Activated naive CD4-positive, alpha-beta T cell treated with anti-CD3 and anti-CD28 coated beads, Interleukin-2, amount 50 U/mL, for 24 hours (primary cell): ENCODE data around the gene ZC3HAV1.
A peak's percentile ranks its signal among the peaks of the same experiment; 100 is the strongest.
"Not testable (repeated sequence)": the region's sequence is repeated elsewhere in the genome, so short reads cannot be mapped to it uniquely, and the experiment has no call there.

Source experiments
- H3K27ac Mint-ChIP-seq: one replicate; pipeline ENCODE4 v1.8.0; 2021; ENCODE audit warnings: mild to moderate bottlenecking, mixed read lengths
- H3K27me3 Mint-ChIP-seq: one replicate; pipeline ENCODE4 v1.8.0; 2021; ENCODE audit warnings: mixed read lengths
- H3K36me3 Mint-ChIP-seq: one replicate; pipeline ENCODE4 v1.8.0; 2021; ENCODE audit warnings: mixed read lengths
- H3K4me1 Mint-ChIP-seq: one replicate; pipeline ENCODE4 v1.8.0; 2021; ENCODE audit warnings: mixed read lengths
- H3K4me3 Mint-ChIP-seq: one replicate; pipeline ENCODE4 v1.8.0; 2021; ENCODE audit warnings: mild to moderate bottlenecking, mixed read lengths
- H3K9me3 Mint-ChIP-seq: one replicate; pipeline ENCODE4 v1.8.0; 2021; ENCODE audit warnings: mixed read lengths

ZC3HAV1 gene

DNA sequence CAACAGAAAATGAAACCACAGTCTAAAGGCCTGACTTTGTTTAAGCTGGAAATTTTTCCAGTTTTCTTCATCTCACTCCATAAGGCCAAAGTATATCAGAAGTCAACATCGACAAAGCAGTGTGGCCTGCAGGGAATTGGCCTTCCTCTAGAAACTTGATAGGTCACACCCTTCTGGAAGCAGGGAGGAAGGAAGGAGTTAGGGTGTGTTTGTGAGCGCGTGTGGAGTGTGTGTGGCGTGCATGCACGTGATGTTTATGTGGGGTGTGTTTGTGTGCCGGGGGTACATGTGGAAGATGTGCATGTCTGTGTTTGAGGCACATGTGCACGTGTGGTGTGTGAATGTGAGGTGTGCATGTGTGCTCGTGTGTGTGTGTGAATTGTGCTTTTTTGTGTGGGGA is 28.6 kb downstream of the ZC3HAV1 start:
- Mint-ChIP-seq H3K27me3 (no peaks in the 10 kb centered on the region), H3K27ac (peak overlapping the region; percentile 51), H3K4me3 (peak overlapping the region; percentile 56)

DNA sequence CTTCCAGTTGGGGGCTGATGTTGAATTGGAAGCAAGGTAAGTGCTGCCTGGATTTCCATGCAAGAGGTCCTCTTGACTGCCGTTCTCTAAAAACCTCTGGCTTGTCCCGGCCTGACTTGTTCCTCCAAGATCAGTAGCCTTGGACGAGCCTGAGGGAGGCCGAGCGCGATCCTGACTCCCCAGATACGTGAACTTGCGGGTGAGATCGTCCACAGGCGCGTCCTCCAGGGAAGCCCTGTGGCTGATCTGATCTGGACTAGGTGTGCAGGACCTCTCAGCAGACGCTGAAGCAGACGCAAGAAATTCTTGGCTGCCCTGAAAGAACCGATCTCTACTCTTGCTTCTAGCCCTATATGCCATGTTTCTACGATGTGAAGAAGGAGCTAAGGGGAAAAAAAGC is 29.7 kb downstream of the ZC3HAV1 start:
- Mint-ChIP-seq H3K4me3 (peak overlapping the region; percentile 15), H3K27me3 (no peaks in the 10 kb centered on the region), H3K4me1 (peaks cover 82% of the 10 kb centered on the region), H3K9me3 (no peaks in the 10 kb centered on the region), H3K36me3 (peaks cover 31% of the 10 kb centered on the region), H3K27ac (peak overlapping the region; percentile 51)

More for the DNA sequence above, 28.6 kb downstream of the ZC3HAV1 start:
- Mint-ChIP-seq H3K36me3 (peaks cover 32% of the 10 kb centered on the region), H3K4me1 (peaks cover 87% of the 10 kb centered on the region), H3K9me3 (no peaks in the 10 kb centered on the region)

DNA sequence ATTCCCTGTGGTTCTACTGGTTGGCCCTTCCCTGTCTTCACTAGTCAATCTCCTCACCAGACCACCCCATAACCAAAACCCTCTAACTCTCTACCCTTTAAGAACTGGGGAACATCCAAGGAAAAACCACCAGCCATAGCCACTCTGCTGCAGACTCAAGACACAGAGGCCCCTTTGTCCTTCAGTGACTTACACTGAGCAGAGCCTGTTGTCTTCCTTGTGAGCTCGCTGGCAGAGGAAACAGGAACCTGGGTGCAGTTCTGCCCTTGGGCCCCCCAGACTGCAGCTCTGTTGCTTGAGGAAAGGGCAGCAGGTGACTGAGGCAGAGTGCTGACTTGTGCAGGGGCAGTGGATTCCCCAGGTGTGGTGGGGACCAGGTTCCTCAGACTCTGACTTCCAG is 30.6 kb downstream of the ZC3HAV1 start:
- H3K4me1 Mint-ChIP-seq = peaks cover 77% of the 10 kb centered on the region
- H3K27ac Mint-ChIP-seq = peak overlapping the region; percentile 80
- no peaks in the 10 kb centered on the region for H3K27me3 Mint-ChIP-seq
- no peaks in the 10 kb centered on the region for H3K9me3 Mint-ChIP-seq
- peaks cover 30% of the 10 kb centered on the region for H3K36me3 Mint-ChIP-seq
- no peak overlapping the region for H3K4me3 Mint-ChIP-seq

DNA sequence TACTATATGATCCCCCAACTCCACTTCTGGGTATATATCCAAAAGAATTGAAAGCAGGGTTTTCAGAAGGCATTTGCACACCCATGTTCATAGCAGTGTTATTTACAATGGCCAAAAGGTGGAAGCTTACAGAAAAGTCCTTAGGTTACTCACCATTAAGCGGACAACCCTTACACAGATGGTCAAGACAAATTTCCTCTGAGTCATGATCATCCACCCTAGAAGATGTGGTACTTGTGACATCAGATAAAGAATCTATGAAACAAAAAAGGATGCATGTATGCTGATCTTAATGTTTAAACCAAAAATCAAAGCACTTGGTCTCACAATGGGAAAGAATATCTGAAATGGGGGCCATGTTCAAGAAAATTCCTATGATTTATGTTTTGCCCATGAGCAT is 31.1 kb downstream of the ZC3HAV1 start:
- H3K27ac Mint-ChIP-seq = peak overlapping the region; percentile 80
- no peaks in the 10 kb centered on the region for H3K27me3 Mint-ChIP-seq
- no peak overlapping the region for H3K4me3 Mint-ChIP-seq
- peaks cover 77% of the 10 kb centered on the region for H3K4me1 Mint-ChIP-seq
- H3K36me3 Mint-ChIP-seq = peaks cover 30% of the 10 kb centered on the region
- H3K9me3 Mint-ChIP-seq = no peaks in the 10 kb centered on the region

DNA sequence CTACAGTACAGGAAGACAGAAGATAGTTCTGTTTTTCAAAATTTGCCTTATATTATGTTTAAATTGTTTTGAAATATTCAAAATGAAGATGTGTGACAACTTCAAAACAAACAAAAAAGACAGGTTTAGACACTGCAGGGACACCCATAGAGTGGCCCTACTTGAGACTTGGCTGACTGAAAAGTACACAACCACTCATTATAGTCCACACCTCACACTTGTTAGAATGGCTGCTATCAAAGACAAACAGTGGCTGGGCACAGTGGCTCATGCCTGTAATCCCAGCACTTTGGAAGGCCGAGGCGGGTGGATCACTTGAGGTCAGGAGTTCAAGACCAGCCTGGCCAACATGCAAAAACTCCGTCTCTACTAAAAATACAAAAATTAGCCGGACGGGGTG is 31.8 kb downstream of the ZC3HAV1 start:
- H3K4me1 Mint-ChIP-seq = peaks cover 74% of the 10 kb centered on the region
- not testable (repeated sequence) for H3K4me3 Mint-ChIP-seq, H3K9me3 Mint-ChIP-seq, H3K27me3 Mint-ChIP-seq
- H3K27ac Mint-ChIP-seq = peak overlapping the region; percentile 85
- peaks cover 25% of the 10 kb centered on the region for H3K36me3 Mint-ChIP-seq

DNA sequence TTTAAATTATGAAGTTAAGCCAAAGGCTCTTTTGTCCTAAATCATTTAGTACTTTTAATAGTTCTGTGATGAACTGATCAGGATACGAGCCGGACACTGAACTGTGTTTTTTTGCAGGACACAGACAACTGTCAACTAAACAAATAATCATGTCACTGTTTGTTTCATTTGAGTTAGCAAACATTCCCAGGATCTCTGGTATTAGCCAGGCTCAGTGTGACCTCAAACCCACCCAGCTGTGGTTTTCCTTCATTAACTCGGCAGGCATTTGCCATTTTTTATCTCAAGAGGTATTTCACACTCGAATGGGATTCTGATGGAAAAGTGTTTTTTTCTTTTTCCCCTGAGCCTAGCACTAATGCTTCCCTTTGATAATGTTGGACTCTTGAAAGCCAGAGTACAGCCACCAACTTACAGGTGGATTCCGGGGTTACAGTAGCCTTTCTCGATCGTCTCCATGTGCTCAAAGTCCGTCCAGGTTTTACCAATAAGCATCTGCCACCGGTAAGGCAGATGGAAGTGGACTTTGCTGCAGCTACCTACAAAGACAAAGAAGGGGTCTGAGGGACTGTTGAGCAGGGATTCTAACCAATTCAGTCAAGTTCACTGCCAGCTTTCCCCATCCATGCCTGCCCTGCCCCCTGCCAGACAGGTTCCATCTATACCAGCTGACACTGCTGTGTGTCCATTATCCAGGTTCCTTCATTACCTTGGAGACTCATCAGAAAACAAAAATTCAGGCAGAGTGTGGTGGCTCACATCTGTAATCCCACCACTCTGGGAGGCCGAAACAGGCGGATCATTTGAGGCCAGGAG is 33.4 kb downstream of the ZC3HAV1 start:
- H3K27me3 Mint-ChIP-seq = no peaks in the 10 kb centered on the region
- H3K27ac Mint-ChIP-seq = peak overlapping the region; percentile 74
- H3K4me3 Mint-ChIP-seq = no peak overlapping the region
- H3K36me3 Mint-ChIP-seq = peaks cover 30% of the 10 kb centered on the region
- peaks cover 74% of the 10 kb centered on the region for H3K4me1 Mint-ChIP-seq
- no peaks in the 10 kb centered on the region for H3K9me3 Mint-ChIP-seq

DNA sequence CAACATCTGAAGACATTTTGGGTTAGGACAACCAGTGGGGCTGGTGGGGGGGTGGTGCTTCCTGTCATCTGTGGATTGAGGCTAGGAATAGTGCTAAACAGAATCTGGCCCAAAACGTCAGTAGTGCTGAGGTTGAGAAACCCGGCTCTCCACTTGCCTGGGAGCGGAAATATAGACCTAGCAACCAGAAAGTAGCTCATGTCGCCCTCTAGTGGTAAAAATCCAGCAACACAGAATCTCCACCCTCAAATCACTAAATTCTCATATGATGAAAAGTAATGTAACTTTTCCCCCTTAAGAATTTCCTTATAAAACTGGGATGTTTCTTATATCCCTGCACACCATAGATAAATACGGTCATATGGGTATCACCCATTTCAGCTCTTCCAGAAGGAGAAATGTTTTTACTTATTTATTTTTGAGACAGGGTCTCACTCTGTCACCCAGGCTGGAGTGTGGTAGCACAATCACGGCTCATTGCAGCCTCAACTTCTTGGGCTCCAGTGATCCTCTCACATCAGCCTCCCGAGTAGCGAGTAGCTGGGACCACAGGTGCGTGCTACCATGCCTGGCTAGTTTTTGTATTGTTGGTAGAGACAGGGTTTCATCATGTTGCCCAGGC is 34.4 kb downstream of the ZC3HAV1 start:
- no peaks in the 10 kb centered on the region for H3K27me3 Mint-ChIP-seq
- peaks cover 65% of the 10 kb centered on the region for H3K4me1 Mint-ChIP-seq
- H3K36me3 Mint-ChIP-seq = peaks cover 25% of the 10 kb centered on the region
- peak overlapping the region; percentile 77 for H3K27ac Mint-ChIP-seq
- no peaks in the 10 kb centered on the region for H3K9me3 Mint-ChIP-seq
- peak overlapping the region; percentile 59 for H3K4me3 Mint-ChIP-seq

DNA sequence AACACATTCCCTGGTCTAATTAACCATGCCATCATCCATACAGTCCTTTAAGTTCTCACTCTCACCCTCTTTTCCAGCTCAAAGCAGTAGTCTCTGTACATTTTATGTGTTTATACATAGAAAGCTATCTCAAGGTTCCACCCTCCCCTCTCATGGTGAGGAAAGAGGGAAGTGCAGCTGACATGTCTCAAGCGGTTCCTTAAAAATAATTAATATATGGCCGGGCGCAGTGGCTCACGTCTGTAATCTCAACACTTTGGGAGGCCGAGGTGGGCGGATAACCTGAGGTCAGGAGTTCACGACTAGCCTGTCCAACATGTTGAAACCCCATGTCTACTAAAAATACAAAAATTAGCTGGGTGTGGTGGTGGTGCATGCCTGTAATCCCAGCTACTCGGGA is 36.7 kb downstream of the ZC3HAV1 start:
- H3K27me3 Mint-ChIP-seq = no peaks in the 10 kb centered on the region
- peak overlapping the region; percentile 87 for H3K27ac Mint-ChIP-seq
- H3K4me3 Mint-ChIP-seq = peak overlapping the region; percentile 69
- H3K9me3 Mint-ChIP-seq = no peaks in the 10 kb centered on the region
- H3K36me3 Mint-ChIP-seq = peaks cover 24% of the 10 kb centered on the region
- H3K4me1 Mint-ChIP-seq = peaks cover 55% of the 10 kb centered on the region

DNA sequence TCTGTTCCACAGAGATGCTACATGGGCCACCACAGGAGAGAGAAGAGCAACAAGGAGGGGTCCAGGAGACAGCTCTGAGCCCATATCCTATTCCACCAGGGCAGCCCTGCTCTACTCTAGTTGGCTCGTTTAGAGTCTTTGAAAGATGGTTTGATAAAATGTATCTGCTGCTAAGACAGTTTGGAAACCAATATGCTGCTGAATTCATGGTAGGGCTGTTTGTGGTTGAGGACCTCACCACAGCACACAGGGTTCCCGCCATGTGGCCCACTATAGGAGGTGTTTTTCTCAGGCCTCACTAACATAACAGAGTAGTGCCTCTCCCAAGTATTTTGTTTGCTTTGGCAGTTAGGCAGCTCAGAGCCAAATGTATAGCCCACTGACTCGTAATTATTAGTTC is 37.8 kb downstream of the ZC3HAV1 start:
- peak overlapping the region; percentile 5 for H3K4me3 Mint-ChIP-seq

DNA sequence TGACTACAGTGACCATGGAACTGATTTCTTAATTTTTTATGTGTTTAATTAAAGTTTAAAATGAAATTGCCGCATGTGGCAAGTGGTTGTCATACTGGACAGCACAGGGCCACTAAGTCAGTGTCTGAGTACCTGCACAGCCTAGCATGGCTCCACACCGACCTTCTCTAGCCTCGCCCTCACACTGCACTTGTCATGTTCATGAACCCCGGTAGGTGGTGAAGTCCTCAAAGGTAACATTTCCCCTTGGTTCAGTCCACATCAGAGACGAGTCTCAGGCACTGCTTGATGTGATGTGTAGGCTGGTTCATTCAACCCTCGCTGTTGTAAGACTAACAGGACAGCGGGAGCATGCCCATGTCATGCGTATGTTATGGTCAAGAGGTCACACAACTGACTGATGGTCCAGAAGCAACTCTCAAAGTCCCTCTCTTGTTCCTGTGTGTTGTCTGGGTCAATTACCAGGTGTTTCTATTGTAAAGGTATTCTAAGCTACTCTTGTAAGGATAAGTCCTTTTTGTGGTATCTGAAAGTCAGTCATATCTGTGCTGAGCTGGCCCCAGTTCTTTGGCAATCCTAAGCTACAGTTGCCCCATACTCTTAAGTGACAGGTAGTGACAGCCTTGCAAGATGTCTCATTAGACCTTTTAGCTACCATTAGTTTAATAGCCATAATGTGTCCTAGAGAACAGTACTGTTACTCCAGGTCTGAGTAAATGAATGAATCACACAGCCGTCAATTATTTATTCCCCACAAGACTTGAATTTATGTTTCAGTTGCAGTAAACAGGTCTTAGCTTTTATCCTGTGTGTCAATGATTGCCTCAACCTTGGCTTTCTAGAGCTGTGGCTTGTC is 40.7 kb downstream of the ZC3HAV1 start:
- Mint-ChIP-seq H3K9me3 (no peaks in the 10 kb centered on the region), H3K27ac (peak overlapping the region; percentile 68), H3K4me1 (peaks cover 69% of the 10 kb centered on the region)

More for the DNA sequence above, 37.8 kb downstream of the ZC3HAV1 start:
- Mint-ChIP-seq H3K27ac (peak overlapping the region; percentile 52), H3K36me3 (peaks cover 22% of the 10 kb centered on the region), H3K9me3 (no peaks in the 10 kb centered on the region), H3K27me3 (no peaks in the 10 kb centered on the region), H3K4me1 (peaks cover 58% of the 10 kb centered on the region)

DNA sequence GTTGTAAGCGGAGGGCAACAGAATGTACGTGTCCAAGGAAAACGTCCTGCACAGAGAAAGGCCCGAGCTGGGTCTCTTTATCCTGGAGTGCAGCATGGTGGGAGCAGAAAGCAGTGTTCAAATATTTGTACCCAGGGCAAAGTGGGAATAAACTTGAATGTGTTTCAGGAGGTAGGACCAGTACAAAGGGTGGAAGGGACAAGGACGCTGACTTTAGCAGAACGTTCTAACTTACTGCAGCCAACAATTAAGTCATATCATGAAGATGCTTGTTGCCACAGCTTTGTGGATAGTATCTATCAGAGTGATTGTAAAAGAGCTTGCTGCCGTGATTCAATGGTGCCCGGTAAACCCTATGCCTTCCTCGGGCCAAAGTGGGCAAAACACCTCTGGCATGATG is 43.2 kb downstream of the ZC3HAV1 start:
- peaks cover 17% of the 10 kb centered on the region for H3K36me3 Mint-ChIP-seq
- H3K9me3 Mint-ChIP-seq = no peaks in the 10 kb centered on the region
- peaks cover 72% of the 10 kb centered on the region for H3K4me1 Mint-ChIP-seq
- H3K27me3 Mint-ChIP-seq = no peaks in the 10 kb centered on the region
- peak overlapping the region; percentile 84 for H3K27ac Mint-ChIP-seq
- no peak overlapping the region for H3K4me3 Mint-ChIP-seq

More for the DNA sequence above, 40.7 kb downstream of the ZC3HAV1 start:
- Mint-ChIP-seq H3K36me3 (peaks cover 20% of the 10 kb centered on the region), H3K27me3 (no peaks in the 10 kb centered on the region), H3K4me3 (no peak overlapping the region)

DNA sequence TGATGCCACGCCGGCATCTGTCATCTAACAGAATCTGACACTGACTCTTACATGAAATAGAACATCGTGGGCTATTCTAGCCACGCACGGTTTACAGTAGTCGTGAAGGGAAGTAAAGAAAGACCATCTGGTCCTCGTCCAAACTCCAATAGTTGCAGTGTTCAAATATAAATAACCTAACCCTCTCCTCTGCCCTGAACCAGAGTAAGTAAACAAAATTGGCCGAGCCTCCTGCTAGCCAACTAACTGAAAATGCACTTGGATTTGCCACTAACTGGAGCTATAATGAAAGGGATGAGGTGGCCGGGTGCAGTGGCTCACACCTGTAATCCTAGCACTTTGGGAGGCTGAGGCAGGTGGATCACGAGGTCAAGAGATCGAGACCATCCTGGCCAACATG is 44.2 kb downstream of the ZC3HAV1 start:
- no peaks in the 10 kb centered on the region for H3K27me3 Mint-ChIP-seq
- no peaks in the 10 kb centered on the region for H3K9me3 Mint-ChIP-seq
- H3K4me1 Mint-ChIP-seq = peaks cover 79% of the 10 kb centered on the region
- no peak overlapping the region for H3K4me3 Mint-ChIP-seq
- H3K27ac Mint-ChIP-seq = peak overlapping the region; percentile 76
- peaks cover 23% of the 10 kb centered on the region for H3K36me3 Mint-ChIP-seq

DNA sequence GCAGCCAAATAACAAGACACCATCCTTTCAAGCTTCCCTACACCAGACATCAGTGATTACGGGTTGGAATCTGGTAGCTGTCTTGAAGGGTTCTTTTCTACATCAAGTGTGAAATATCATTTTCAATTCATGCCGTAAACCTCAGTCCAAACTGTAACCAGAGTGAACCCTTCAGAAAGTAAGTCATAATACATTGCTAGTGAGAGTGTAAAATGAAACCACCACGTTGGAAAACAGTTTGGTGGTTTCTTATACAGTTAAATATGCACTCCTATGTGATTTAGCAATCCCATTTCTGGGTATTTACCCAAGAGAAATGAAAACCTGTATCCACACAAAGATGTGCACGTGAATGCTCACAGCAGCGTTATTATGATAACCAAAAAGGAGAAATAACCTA is 48.1 kb downstream of the ZC3HAV1 start:
- H3K4me3 Mint-ChIP-seq = no peak overlapping the region
- no peaks in the 10 kb centered on the region for H3K9me3 Mint-ChIP-seq
- peaks cover 69% of the 10 kb centered on the region for H3K4me1 Mint-ChIP-seq
- H3K36me3 Mint-ChIP-seq = peaks cover 20% of the 10 kb centered on the region
- peak overlapping the region; percentile 81 for H3K27ac Mint-ChIP-seq
- H3K27me3 Mint-ChIP-seq = no peaks in the 10 kb centered on the region

DNA sequence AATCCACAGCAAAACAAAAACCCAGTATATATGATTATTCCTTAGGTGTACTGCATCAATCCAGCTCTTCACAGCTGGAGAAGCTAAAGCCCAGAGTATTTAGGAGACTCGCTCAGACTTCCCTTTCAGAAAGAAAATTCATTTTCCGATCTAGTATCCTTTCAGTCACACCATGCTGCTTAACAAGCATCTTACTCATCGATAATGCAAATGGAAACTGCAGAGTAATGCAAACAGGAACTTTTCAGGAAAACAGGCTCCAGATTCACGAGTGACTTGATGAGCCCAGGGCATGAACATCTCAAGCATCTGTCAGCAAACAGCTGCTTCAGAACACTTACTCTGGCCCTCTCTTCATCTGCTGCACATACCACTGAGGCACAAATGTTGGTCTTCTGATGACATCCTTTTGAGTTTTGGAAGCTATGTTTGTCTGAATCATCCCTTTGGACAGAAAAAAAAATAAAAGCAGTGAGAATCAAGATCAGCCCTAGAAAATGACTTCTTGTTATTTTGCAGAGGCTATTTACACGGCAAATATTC is 48.8 kb downstream of the ZC3HAV1 start:
- Mint-ChIP-seq H3K27ac (peak overlapping the region; percentile 81), H3K9me3 (no peaks in the 10 kb centered on the region), H3K4me3 (peak overlapping the region; percentile 23), H3K4me1 (peaks cover 68% of the 10 kb centered on the region), H3K27me3 (no peaks in the 10 kb centered on the region), H3K36me3 (peaks cover 20% of the 10 kb centered on the region)

DNA sequence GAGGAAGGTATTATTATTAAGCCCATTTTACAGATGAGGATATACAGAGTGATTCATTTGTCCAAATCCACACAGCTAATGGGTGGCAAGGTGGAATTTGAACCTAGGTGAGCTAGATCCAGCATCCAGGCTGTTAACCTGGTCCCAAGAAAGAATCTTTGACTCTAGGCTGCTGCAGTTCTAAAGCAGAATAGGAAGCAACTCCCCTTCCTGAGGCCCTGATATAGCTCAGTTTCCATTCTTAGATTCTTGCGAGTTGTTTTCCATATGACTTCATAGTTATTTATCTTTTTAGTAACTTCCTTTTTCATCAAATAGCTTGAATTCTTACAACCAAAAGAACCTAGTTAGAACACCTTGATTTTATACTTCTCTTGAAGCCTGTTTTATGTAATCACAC is 49.6 kb downstream of the ZC3HAV1 start:
- peaks cover 64% of the 10 kb centered on the region for H3K4me1 Mint-ChIP-seq
- peak overlapping the region; percentile 81 for H3K27ac Mint-ChIP-seq
- peak overlapping the region; percentile 53 for H3K4me3 Mint-ChIP-seq
- H3K27me3 Mint-ChIP-seq = no peaks in the 10 kb centered on the region
- no peaks in the 10 kb centered on the region for H3K9me3 Mint-ChIP-seq
- peaks cover 20% of the 10 kb centered on the region for H3K36me3 Mint-ChIP-seq
